SU-DHL-6 (cell line): Measurements from ENCODE around the gene HAGHL.

ENCODE experiments used
- EZH2phosphoT487 ChIP-seq: fragments of 200-600 bp; sonication (generic), shearing (Covaris generic); conservative IDR thresholded peaks from 2 replicates; pipeline ENCODE4 v1.6.1; 2018; ENCODE audit warnings: mild to moderate bottlenecking, antibody characterized with exemption, low read length, moderate library complexity, mixed read lengths
- TF ChIP-seq, protein P1 (sequence below): fragments of 200-600 bp; sonication (generic); IDR thresholded peaks from one replicate; pipeline ENCODE4 v1.5.1; 2017; ENCODE audit warnings: antibody characterized with exemption, mild to moderate bottlenecking, low read length, moderate library complexity; ENCODE audit not compliant: insufficient read depth, poor library complexity, severe bottlenecking

DNA sequence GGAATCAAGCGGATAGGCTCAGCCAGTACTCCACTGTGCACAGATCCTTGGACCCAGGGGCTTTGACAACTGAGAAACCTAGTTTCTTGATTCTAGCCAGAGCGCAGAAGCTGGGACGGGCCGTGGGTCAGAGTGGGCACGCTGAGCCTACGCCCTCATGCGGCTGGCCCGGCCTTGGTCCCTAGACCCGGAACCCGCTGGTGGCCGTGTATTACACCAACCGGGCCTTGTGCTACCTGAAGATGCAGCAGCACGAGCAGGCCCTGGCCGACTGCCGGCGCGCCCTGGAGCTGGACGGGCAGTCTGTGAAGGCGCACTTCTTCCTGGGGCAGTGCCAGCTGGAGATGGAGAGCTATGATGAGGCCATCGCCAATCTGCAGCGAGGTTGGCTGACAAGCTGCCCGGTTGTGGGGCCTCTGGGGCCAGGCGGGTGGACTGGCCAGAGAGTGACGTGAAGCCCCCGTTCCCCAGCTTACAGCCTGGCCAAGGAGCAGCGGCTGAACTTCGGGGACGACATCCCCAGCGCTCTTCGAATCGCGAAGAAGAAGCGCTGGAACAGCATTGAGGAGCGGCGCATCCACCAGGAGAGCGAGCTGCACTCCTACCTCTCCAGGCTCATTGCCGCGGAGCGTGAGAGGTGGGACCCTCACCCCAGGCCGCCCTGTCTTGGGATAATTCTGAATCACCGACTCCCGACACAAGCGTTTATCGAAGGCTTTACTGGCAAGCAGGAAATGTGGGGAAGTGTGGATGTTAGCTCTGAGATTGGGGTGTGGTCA is 45.8 kb upstream of the HAGHL start:
- TF ChIP-seq, protein P1, sequence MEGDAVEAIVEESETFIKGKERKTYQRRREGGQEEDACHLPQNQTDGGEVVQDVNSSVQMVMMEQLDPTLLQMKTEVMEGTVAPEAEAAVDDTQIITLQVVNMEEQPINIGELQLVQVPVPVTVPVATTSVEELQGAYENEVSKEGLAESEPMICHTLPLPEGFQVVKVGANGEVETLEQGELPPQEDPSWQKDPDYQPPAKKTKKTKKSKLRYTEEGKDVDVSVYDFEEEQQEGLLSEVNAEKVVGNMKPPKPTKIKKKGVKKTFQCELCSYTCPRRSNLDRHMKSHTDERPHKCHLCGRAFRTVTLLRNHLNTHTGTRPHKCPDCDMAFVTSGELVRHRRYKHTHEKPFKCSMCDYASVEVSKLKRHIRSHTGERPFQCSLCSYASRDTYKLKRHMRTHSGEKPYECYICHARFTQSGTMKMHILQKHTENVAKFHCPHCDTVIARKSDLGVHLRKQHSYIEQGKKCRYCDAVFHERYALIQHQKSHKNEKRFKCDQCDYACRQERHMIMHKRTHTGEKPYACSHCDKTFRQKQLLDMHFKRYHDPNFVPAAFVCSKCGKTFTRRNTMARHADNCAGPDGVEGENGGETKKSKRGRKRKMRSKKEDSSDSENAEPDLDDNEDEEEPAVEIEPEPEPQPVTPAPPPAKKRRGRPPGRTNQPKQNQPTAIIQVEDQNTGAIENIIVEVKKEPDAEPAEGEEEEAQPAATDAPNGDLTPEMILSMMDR: peak; percentile 10
- no peak for TF ChIP-seq EZH2phosphoT487
